ENCODE data around the gene MSMB. TPM values are rescaled to one million over a fixed set of nuclear protein-coding genes. Genes with fewer than 3 reads are reported as not detected.

The MSMB gene
- total and polyA plus RNA-seq, 2 of the 4 experiments (the other 2 are of a cell fraction) = not detected

DNA sequence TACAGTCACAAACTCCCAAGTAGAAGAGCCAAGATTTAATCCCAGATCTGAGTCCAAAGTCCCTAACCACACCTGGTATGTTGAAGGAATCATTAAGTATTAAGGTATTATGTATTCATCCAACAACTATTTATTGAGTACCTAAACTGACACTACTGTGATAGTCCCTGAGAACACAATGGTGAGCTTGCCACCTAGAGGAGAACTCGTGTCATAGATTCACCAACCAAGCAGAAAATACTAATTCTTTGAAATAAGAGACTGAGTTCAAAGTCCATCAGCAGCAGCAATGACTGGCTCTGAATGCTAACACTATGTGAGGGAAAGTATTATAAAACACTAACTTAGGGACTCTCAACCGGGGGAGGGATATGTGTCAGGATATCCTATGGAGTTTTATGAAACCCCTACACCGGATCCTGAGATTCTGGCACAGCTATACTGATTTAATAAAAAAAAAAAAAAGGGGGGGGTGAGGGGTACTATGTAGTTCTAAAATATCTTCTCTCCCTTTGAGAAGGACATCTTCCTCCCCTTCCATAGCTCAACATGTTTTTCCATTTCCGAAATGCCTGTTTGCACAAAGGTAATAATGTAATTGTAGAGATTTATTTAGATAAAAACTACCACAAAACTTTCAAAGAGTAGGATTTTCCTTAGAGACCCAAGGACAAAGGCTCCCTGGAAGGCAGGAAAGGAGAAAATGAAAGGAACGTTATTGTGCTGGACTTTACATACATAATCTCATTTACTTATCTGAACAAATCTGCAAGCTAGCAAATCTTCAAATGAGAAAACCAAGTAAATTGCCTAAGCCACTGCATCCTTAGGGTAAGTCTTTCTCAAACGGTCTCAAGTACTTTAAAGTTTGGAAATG, 17.2 kb downstream of the MSMB start:
- CTCF ChIA-PET = interaction anchor here (0.6 to 1.6 kb wide), 6 partner anchors 12 to 551 kb away, joined by 3 to 7 read pairs (median 3); no protein-coding TSS in a partner anchor
- Histone ChIP-seq H3K9me1 (ENCODE audit: insufficient read depth, low read length) (peaks cover 6% of the 10 kb centered on the region; the same call in 1 of the 2 replicates), H3K9ac (ENCODE audit: low read depth, low read length) (peak overlapping the region; percentile 89; the same call in 1 of the 2 replicates), H3K4me1 (ENCODE audit: control insufficient read depth, insufficient read depth, low read length) (peaks cover 18% of the 10 kb centered on the region), H4K20me1 (ENCODE audit: insufficient read depth, low read length) (peaks cover 47% of the 10 kb centered on the region), H3K4me3 (ENCODE audit: insufficient read depth, low read depth, low read length) (peak overlapping the region; percentile 80), H3K14ac (replicated peaks; ENCODE audit: low read depth, low read length) (no peak overlapping the region), H4K91ac (ENCODE audit: insufficient read depth, low read depth, low read length) (no peak overlapping the region), H3K36me3 (ENCODE audit: control insufficient read depth, insufficient read depth, low read length) (no peaks in the 10 kb centered on the region), H2BK5ac (ENCODE audit: low read depth, low read length, poor library complexity, severe bottlenecking) (no peak overlapping the region), H3K18ac (ENCODE audit: low read depth, low read length) (no peak overlapping the region), H3K4ac (ENCODE audit: low read depth, low read length) (no peak overlapping the region), H2BK15ac (ENCODE audit: low read depth, low read length) (no peak overlapping the region), H3K9me3 (ENCODE audit: control insufficient read depth, insufficient read depth, low read length) (no peaks in the 10 kb centered on the region), H4K8ac (ENCODE audit: low read depth in 2 of 2, low read length in 2 of 2) (no peak overlapping the region), H2AK9ac (replicated peaks; ENCODE audit: low read depth, low read length, poor library complexity) (no peak overlapping the region), H3K27me3 (ENCODE audit: control insufficient read depth, insufficient read depth, low read length) (no peaks in the 10 kb centered on the region), H4K5ac (ENCODE audit: low read depth, low read length) (no peak overlapping the region), H2BK120ac (ENCODE audit: low read depth, low read length) (no peak overlapping the region), H3K23ac (ENCODE audit: low read depth, low read length) (no peak overlapping the region), H3K27ac (ENCODE audit: insufficient read depth, low read length) (no peak overlapping the region), H3K79me1 (ENCODE audit: low read depth in 1 of 2, low read length in 2 of 2) (peaks cover 3 to 23% of the 10 kb centered on the region in 2 experiments; a peak in 2 of 4 replicates), H2BK20ac (ENCODE audit: low read depth, low read length) (no peak overlapping the region), H3K56ac (ENCODE audit: extremely low read depth, insufficient read depth, low read length) (no peak overlapping the region), H2AFZ (replicated peaks; ENCODE audit: low read length, poor library complexity) (no peak overlapping the region), H2AK5ac (ENCODE audit: low read depth, low read length) (no peak overlapping the region), H3K4me2 (ENCODE audit: low read depth, low read length) (peak overlapping the region; percentile 88)
- DNase-seq (peak; percentile 81), ATAC-seq (ENCODE audit: low read depth) (peak; percentile 40)
- no CpG with 5 or more reads among the region's 6 CpGs for WGBS, 2 experiments (ENCODE audit: extremely low coverage in 2 of 2, insufficient read length in 1 of 2)
- BruUV-seq (replicated peaks) = no TSS peak
- intact Hi-C loops (cut with micrococcal nuclease) = loop anchor here (1.0 to 10.0 kb wide), 3 partner anchors 46 to 564 kb away; no protein-coding TSS in a partner anchor
- POLR2A ChIA-PET (ENCODE audit: unreplicated experiment) = no interaction called here
- peak; percentile 80 for TF ChIP-seq RAD21 (IDR thresholded peaks at IDR 0.05; ENCODE audit: low read length)
- TF ChIP-seq, protein P1, sequence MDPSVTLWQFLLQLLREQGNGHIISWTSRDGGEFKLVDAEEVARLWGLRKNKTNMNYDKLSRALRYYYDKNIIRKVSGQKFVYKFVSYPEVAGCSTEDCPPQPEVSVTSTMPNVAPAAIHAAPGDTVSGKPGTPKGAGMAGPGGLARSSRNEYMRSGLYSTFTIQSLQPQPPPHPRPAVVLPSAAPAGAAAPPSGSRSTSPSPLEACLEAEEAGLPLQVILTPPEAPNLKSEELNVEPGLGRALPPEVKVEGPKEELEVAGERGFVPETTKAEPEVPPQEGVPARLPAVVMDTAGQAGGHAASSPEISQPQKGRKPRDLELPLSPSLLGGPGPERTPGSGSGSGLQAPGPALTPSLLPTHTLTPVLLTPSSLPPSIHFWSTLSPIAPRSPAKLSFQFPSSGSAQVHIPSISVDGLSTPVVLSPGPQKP (IDR thresholded peaks at IDR 0.05; ENCODE audit: borderline replicate concordance, low read depth, low read length) = no peak
- TF ChIP-seq, protein P2, sequence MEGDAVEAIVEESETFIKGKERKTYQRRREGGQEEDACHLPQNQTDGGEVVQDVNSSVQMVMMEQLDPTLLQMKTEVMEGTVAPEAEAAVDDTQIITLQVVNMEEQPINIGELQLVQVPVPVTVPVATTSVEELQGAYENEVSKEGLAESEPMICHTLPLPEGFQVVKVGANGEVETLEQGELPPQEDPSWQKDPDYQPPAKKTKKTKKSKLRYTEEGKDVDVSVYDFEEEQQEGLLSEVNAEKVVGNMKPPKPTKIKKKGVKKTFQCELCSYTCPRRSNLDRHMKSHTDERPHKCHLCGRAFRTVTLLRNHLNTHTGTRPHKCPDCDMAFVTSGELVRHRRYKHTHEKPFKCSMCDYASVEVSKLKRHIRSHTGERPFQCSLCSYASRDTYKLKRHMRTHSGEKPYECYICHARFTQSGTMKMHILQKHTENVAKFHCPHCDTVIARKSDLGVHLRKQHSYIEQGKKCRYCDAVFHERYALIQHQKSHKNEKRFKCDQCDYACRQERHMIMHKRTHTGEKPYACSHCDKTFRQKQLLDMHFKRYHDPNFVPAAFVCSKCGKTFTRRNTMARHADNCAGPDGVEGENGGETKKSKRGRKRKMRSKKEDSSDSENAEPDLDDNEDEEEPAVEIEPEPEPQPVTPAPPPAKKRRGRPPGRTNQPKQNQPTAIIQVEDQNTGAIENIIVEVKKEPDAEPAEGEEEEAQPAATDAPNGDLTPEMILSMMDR (conservative IDR thresholded peaks at IDR 0.05; ENCODE audit: low read depth, low read length) = peak; percentile 79
- TF ChIP-seq SMC3 (IDR thresholded peaks at IDR 0.05; ENCODE audit: low read depth, low read length) = peak; percentile 61
- peak; percentile 67 for TF ChIP-seq MAFK (IDR thresholded peaks at IDR 0.05; ENCODE audit: low read depth, low read length)
- in situ Hi-C loops (cut with MboI; ENCODE audit: low sequenced_read_pairs) = no loop called here
- dilution Hi-C loops (cut with HindIII; ENCODE audit: low sequenced_read_pairs, unreplicated experiment) = no loop called here
